ENCODE data around the gene MRPL38. TPM values are rescaled to one million over a fixed set of nuclear protein-coding genes. Genes with fewer than 3 reads are reported as not detected.
"Not testable (repeated sequence)": the region's sequence is repeated elsewhere in the genome, so short reads cannot be mapped to it uniquely, and the experiment has no call there.

The MRPL38 gene
- total and polyA plus RNA-seq, 4 donors, result 26.3 to 116 (median 75.9) TPM

DNA sequence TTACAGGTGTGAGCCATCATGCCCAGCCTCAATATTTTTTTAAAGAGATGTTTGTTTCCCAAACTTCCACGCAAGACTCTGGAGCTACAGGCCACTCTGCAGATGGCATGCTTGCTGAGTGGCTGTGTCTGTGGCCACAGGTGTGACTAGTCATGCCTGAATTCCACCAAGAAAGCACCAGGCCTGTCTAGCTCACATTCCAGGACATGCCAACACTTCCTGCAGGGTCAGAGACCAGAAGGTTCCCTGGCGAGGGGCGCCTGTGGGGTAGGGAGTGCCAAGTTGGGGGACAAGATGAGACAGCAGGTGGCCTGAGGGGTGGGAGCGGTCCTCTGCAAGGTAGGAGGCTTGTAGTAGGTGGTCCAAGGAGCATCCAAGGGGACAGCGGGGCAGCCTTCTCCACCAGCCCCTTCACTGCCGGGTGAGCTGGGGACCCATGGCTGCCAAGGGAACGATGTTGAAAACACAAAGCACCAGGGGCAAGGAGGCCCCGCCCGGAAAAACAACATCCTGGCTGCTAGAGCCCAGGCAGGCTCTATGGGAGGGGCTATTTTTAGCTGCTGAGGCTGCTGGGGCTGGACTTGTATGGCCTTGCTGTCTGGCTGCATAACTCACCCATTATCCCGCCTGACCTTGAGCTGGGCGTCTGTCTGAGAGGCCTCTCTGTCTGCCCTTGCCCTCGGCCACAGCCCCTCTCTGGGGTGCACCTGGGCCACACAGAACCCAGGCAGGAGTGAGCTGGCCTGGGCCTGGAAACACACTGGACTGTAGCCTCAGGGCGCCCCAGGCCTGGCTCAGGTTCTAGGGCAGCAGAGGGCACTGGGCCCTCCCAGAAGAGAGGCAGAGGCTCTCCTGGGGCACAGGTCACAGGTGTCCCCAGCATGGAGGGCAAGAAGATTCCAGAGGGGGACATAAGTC, 32.0 kb downstream of the MRPL38 start:
- 50% methylated on average over 13 of the region's 13 CpGs for WGBS (ENCODE audit: insufficient coverage)
- DNase-seq (ENCODE audit: low read depth in 4 of 6, low spot score in 6 of 6), result peak in 1 of 6 donors; percentile 74
- Histone ChIP-seq H3K4me1 (ENCODE audit: control insufficient read depth, insufficient read depth, low read length) (peaks cover 76% of the 10 kb centered on the region), H3K27ac (ENCODE audit: low read depth, low read length) (peak overlapping the region; percentile 75), H3K4me3 (ENCODE audit: low read depth, low read length) (no peak overlapping the region), H3K27me3 (ENCODE audit: control insufficient read depth, insufficient read depth, low read length) (peaks cover 3% of the 10 kb centered on the region), H3K9me3 (ENCODE audit: control insufficient read depth, insufficient read depth, low read length) (no peaks in the 10 kb centered on the region), H3K36me3 (ENCODE audit: control insufficient read depth, insufficient read depth, low read length) (peaks cover 42% of the 10 kb centered on the region)

DNA sequence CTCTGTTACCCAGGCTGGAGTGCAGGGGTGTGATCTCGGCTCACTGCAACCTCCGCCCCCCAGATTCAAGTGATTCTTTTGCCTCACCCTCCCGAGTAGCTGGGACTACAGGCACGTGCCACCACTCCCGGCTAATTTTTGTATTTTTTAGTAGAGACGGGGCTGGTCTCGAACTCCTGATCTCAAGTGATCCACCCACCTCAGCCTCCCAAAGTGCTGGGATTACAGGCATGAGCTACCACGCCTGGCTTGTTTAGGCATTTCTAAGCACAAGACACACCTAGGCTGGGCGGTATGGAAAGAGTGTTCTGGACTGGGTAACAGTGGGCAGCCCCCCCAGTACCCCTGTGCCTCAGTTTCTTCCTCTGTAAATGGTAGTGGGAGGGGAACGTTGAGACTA, 34.5 kb downstream of the MRPL38 start:
- H3K36me3 ChIP-seq (ENCODE audit: control insufficient read depth, insufficient read depth, low read length), result peaks cover 25% of the 10 kb centered on the region
- H3K27ac ChIP-seq (ENCODE audit: low read depth, low read length), result peak overlapping the region; percentile 94
- H3K27me3 ChIP-seq (ENCODE audit: control insufficient read depth, insufficient read depth, low read length); DNase-seq (ENCODE audit: low read depth in 4 of 6, low spot score in 6 of 6); H3K4me3 ChIP-seq (ENCODE audit: low read depth, low read length); H3K9me3 ChIP-seq (ENCODE audit: control insufficient read depth, insufficient read depth, low read length): not testable (repeated sequence)
- 65% methylated on average over 5 of the region's 10 CpGs for WGBS (ENCODE audit: insufficient coverage)
- H3K4me1 ChIP-seq (ENCODE audit: control insufficient read depth, insufficient read depth, low read length), result peaks cover 54% of the 10 kb centered on the region

DNA sequence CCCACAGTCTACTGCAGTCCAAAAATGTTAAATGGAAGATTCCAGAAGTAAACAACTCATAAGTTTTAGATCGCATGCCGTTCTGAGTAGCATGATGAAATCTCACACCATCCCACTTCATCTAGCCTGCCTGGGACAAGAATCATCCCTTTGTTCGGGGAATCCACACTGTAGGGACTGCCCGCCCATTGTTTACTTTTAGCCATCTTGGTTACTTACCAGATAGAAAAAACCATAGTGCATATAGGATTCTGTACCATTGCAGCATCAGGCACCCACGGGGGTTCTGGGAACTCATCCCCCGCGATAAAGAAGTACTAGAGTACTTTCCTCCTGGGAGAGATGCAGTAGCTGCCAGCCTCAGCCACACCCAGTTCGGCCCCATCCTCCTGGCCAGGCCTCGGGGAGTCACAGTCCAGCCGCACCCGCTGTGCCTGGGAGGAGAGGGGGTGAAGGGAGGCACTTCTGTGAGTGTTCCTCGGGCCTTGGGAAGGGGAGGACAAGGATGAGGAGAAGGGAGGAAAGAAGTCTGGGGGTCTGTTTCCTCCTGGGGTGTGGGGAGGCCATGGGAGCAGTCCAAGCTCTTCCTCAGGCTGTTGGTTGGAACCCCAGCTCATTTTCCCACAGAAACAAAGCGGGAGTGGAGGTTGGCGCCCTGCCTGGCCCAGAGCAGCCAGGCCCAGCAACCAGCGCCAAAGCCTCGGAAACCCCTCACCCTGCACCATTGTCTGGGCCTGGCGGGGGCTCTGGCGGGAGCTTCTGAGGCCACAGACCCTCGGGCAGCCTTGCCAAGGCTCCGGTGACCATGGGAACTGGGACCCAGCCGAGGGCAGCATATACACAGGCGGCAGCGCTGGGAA, 35.2 kb downstream of the MRPL38 start:
- H3K27ac ChIP-seq (ENCODE audit: low read depth, low read length), result peak overlapping the region; percentile 94
- H3K27me3 ChIP-seq (ENCODE audit: control insufficient read depth, insufficient read depth, low read length), result no peaks in the 10 kb centered on the region
- H3K4me3 ChIP-seq (ENCODE audit: low read depth, low read length), result peak overlapping the region; percentile 12

DNA sequence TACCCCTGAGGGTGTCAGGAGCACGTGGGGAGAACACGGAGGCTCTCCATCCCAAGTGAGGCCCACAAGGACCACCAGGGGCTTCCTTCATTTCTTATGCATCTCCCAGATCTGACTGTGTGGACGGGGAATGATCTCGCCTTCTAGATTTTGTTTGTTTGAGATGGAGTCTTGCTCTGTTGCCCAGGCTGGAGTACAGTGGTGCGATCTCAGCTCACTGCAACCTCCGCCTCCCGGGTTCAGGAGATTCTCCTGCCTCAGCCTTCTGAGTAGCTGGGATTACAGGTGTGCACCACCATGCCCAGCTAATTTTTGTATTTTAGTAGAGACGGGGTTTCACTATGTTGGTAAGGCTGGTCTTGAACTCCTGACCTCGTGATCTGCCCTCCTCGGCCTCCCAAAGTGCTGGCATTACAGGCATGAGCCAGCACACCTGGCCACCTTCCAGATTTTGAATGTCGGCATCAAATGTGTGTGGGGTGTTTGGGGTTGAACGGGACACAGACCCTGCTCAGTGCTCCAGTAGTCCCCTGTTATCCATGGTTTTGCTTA, 35.9 kb downstream of the MRPL38 start:
- WGBS (ENCODE audit: insufficient coverage), result 89% methylated on average over 3 of the region's 12 CpGs
- H3K36me3 ChIP-seq (ENCODE audit: control insufficient read depth, insufficient read depth, low read length), result peaks cover 11% of the 10 kb centered on the region
- peaks cover 58% of the 10 kb centered on the region for H3K4me1 ChIP-seq (ENCODE audit: control insufficient read depth, insufficient read depth, low read length)
- H3K27me3 ChIP-seq (ENCODE audit: control insufficient read depth, insufficient read depth, low read length); H3K4me3 ChIP-seq (ENCODE audit: low read depth, low read length); H3K9me3 ChIP-seq (ENCODE audit: control insufficient read depth, insufficient read depth, low read length); DNase-seq (ENCODE audit: low read depth in 4 of 6, low spot score in 6 of 6): not testable (repeated sequence)
- H3K27ac ChIP-seq (ENCODE audit: low read depth, low read length), result peak overlapping the region; percentile 94

More for the DNA sequence above, 35.2 kb downstream of the MRPL38 start:
- peak in 3 of 6 donors; percentile 79 to 93 (median 89) for DNase-seq (ENCODE audit: low read depth in 4 of 6, low spot score in 6 of 6)
- no peaks in the 10 kb centered on the region for H3K9me3 ChIP-seq (ENCODE audit: control insufficient read depth, insufficient read depth, low read length)
- 26% methylated on average over 22 of the region's 23 CpGs for WGBS (ENCODE audit: insufficient coverage)
- H3K36me3 ChIP-seq (ENCODE audit: control insufficient read depth, insufficient read depth, low read length), result peaks cover 18% of the 10 kb centered on the region
- peaks cover 54% of the 10 kb centered on the region for H3K4me1 ChIP-seq (ENCODE audit: control insufficient read depth, insufficient read depth, low read length)

DNA sequence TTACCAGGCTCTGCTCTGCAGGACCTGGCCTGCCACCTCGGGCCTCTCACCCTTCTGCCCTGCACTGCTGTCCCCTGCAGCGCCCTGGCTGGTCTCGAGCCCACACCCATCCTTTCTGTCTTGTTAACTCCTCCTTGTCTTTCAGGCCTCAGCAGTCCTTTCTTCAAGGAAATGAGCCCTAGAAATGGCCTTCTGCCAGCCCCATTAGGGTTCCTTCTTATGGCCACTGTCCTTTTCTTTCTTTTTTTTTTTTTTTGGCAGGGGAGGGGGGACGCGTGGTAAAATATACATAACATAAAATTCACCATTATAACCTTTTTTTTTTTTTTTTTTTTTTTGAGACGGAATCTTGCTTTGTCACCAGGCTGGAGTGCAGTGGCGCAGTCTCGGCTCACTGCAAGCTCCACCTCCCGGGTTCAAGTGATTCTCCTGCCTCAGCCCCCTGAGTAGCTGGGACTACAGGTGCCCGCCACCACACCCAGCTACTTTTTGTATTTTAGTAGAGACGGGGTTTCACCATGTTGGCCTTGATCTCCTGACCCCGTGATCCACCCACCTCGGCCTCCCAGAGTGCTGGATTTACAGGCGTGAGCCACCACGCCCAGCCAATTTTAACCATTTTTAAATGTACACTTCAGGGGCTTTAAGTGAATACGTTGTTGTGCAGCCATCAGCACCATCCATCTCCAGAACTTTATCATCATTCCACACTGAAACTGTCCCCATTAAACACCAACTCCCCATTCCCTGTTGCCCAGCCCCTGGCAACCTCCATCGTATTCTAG, 39.1 kb downstream of the MRPL38 start:
- peak in 1 of 6 donors; percentile 13 for DNase-seq (ENCODE audit: low read depth in 4 of 6, low spot score in 6 of 6)
- not testable (repeated sequence) for H3K9me3 ChIP-seq (ENCODE audit: control insufficient read depth, insufficient read depth, low read length); H3K27me3 ChIP-seq (ENCODE audit: control insufficient read depth, insufficient read depth, low read length); H3K36me3 ChIP-seq (ENCODE audit: control insufficient read depth, insufficient read depth, low read length); H3K4me3 ChIP-seq (ENCODE audit: low read depth, low read length)
- H3K4me1 ChIP-seq (ENCODE audit: control insufficient read depth, insufficient read depth, low read length), result peaks cover 45% of the 10 kb centered on the region
- 56% methylated on average over 8 of the region's 17 CpGs for WGBS (ENCODE audit: insufficient coverage)
- peak overlapping the region; percentile 52 for H3K27ac ChIP-seq (ENCODE audit: low read depth, low read length)

DNA sequence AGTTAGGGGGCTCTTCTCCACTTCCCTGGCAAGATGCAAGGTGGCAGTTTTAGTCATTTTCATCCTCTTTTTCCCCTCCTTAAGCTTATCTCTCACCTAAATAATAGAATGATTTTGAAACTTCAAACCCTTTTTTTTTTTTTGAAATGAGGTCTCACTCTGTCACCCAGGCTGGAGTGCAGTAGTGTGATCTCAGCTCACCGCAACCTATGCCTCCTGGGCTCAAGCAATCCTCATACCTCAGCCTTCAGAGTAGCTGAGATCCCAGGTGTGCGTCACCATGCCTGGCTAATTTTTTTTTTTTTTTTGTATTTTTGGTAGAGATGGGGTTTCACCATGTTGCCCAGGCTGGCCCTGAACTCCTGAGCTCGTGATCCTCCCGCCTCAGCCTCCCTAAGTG, 39.8 kb downstream of the MRPL38 start:
- 88% methylated on average over 2 of the region's 4 CpGs for WGBS (ENCODE audit: insufficient coverage)
- H3K4me3 ChIP-seq (ENCODE audit: low read depth, low read length); H3K27me3 ChIP-seq (ENCODE audit: control insufficient read depth, insufficient read depth, low read length); H3K9me3 ChIP-seq (ENCODE audit: control insufficient read depth, insufficient read depth, low read length); H3K36me3 ChIP-seq (ENCODE audit: control insufficient read depth, insufficient read depth, low read length); DNase-seq (ENCODE audit: low read depth in 4 of 6, low spot score in 6 of 6): not testable (repeated sequence)
- peaks cover 37% of the 10 kb centered on the region for H3K4me1 ChIP-seq (ENCODE audit: control insufficient read depth, insufficient read depth, low read length)
- peak overlapping the region; percentile 67 for H3K27ac ChIP-seq (ENCODE audit: low read depth, low read length)

DNA sequence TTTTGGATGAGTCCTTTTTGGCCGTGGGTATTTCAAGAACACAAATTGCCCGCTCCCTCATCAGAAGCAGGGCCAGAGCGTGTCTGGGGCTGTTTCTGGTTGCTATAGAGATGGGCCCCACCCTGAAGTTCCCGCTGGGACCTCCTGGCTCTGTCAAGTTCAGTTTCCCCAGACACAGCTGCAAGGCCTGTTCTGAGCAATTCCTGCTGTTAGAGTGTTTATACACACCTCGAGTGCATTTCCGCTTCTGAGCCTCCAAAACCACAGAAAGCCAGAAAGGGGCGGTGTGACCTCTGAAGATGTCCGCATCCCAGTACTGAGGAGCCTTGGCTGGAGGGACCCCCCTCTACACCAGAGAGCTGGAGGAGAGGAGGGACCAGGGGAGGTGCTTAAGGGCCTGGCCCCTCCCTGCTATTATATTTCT, 40.2 kb downstream of the MRPL38 start:
- no peaks in the 10 kb centered on the region for H3K27me3 ChIP-seq (ENCODE audit: control insufficient read depth, insufficient read depth, low read length)
- no peaks in the 10 kb centered on the region for H3K36me3 ChIP-seq (ENCODE audit: control insufficient read depth, insufficient read depth, low read length)
- 12% methylated on average over 3 of the region's 8 CpGs for WGBS (ENCODE audit: insufficient coverage)
- H3K4me1 ChIP-seq (ENCODE audit: control insufficient read depth, insufficient read depth, low read length), result peaks cover 33% of the 10 kb centered on the region
- peak overlapping the region; percentile 67 for H3K27ac ChIP-seq (ENCODE audit: low read depth, low read length)
- DNase-seq (ENCODE audit: low read depth in 4 of 6, low spot score in 6 of 6), result peak in 2 of 6 donors; percentile 38 to 69
- no peak overlapping the region for H3K4me3 ChIP-seq (ENCODE audit: low read depth, low read length)
- H3K9me3 ChIP-seq (ENCODE audit: control insufficient read depth, insufficient read depth, low read length), result no peaks in the 10 kb centered on the region

DNA sequence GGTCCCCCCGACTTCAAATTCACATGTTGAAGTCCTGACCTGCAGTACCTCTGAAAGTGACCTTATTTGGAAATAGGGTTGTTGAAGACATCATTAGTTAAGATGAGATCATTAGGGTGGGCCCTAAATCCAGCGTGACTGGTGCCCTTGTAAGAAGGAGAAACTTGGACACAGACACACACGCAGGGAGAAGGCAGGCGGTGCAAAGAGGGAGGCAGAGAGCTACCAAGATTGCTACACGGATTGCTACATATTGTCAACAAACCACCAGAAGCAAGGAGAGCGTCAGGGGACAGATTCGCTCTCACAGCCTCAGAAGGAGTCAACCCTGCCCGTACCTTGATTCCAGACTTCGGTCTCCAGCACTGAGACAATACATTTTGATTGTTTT, 42.8 kb downstream of the MRPL38 start:
- 88% methylated on average over 8 of the region's 9 CpGs for WGBS (ENCODE audit: insufficient coverage)
- Histone ChIP-seq H3K36me3 (ENCODE audit: control insufficient read depth, insufficient read depth, low read length) (no peaks in the 10 kb centered on the region), H3K4me3 (ENCODE audit: low read depth, low read length) (no peak overlapping the region), H3K27ac (ENCODE audit: low read depth, low read length) (no peak overlapping the region), H3K4me1 (ENCODE audit: control insufficient read depth, insufficient read depth, low read length) (peaks cover 23% of the 10 kb centered on the region), H3K9me3 (ENCODE audit: control insufficient read depth, insufficient read depth, low read length) (no peaks in the 10 kb centered on the region), H3K27me3 (ENCODE audit: control insufficient read depth, insufficient read depth, low read length) (no peaks in the 10 kb centered on the region)
- no peak for DNase-seq (ENCODE audit: low read depth in 4 of 6, low spot score in 6 of 6)

DNA sequence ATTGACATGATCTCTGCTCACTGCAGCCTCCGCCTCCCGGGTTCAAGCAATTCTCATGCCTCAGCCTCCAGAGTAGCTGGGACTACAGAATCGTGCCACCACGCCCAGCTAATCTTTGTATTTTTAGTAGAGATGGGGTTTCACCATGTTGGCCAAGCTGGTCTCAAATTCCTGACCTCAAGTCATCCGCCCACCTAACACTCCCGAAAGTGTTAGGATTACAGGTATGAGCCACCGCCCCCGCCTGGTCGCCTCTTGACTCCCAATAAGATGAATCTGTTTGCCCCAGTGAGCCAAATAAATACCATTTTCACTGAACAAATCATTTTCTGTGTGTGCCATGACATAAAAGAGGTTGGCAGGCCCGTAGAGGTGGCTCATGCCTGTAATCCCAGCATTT, 45.3 kb downstream of the MRPL38 start:
- H3K36me3 ChIP-seq (ENCODE audit: control insufficient read depth, insufficient read depth, low read length); H3K27ac ChIP-seq (ENCODE audit: low read depth, low read length); H3K9me3 ChIP-seq (ENCODE audit: control insufficient read depth, insufficient read depth, low read length); DNase-seq (ENCODE audit: low read depth in 4 of 6, low spot score in 6 of 6); H3K4me3 ChIP-seq (ENCODE audit: low read depth, low read length); H3K27me3 ChIP-seq (ENCODE audit: control insufficient read depth, insufficient read depth, low read length): not testable (repeated sequence)
- WGBS (ENCODE audit: insufficient coverage), result 96% methylated on average over 7 of the region's 10 CpGs
- peaks cover 22% of the 10 kb centered on the region for H3K4me1 ChIP-seq (ENCODE audit: control insufficient read depth, insufficient read depth, low read length)

Measured in spinal cord (tissue), 10 donors.